H1 (cell line): ENCODE measurements around the gene MMS22L. TPM values are rescaled to one million over a fixed set of nuclear protein-coding genes. Genes with fewer than 3 reads are reported as not detected.

Experiments used
- CTCF ChIA-PET: fragments of 300-600 bp; sonication (Branson Sonifier 250); formaldehyde crosslinking; loops from one replicate; lab custom pipeline; 2021; ENCODE audit not compliant: partially characterized antibody; lab: Charles Lee
- POLR2A ChIA-PET: fragments of 300-600 bp; sonication (Branson Sonifier 250); formaldehyde crosslinking; loops from one replicate; lab custom pipeline; 2021; ENCODE audit warnings: inconsistent platforms; ENCODE audit not compliant: partially characterized antibody; lab: Charles Lee
- DNase-seq, 2 experiments: peaks; one replicate each; pipeline versions ENCODE4 v3.0.0 to v3.0.0-alpha.2; 2010 to 2022; ENCODE audit warnings: low spot score in 2 of 2, low read depth in 1 of 2, mixed read lengths in 1 of 2
- FAIRE-seq: peaks from 2 replicates; lab custom pipeline; 2011; peaks lifted over from hg19 to GRCh38; lab: Jason Lieb, UNC
- H2AFZ ChIP-seq: 2 replicates; pipeline ENCODE4 v1.8.1; 2012; ENCODE audit warnings: low read length, inconsistent platforms
- H2AK5ac ChIP-seq: 2 replicates; pipeline ENCODE4 v1.6.1; 2013; ENCODE audit warnings: low read depth, low read length
- H2BK120ac ChIP-seq: replicated peaks from 2 replicates; pipeline ENCODE3; 2013; ENCODE audit warnings: low read depth, low read length, inconsistent platforms
- H2BK12ac ChIP-seq: 2 replicates; pipeline ENCODE4 v1.6.1; 2013; ENCODE audit warnings: low read depth, low read length
- H2BK15ac ChIP-seq: 2 replicates; pipeline ENCODE4 v1.6.1; 2013; ENCODE audit warnings: low read length
- H2BK20ac ChIP-seq: 2 replicates; pipeline ENCODE4 v1.6.1; 2013; ENCODE audit warnings: low read length
- H2BK5ac ChIP-seq: 2 replicates; pipeline ENCODE4 v1.6.1; 2013; ENCODE audit warnings: low read depth, low read length
- H3K14ac ChIP-seq: 2 replicates; pipeline ENCODE4 v1.6.1; 2013; ENCODE audit warnings: inconsistent platforms; ENCODE audit not compliant: insufficient read length
- H3K18ac ChIP-seq: 2 replicates; pipeline ENCODE4 v1.6.1; 2013; ENCODE audit warnings: low read length; ENCODE audit errors: extremely low read depth
- H3K23ac ChIP-seq: 2 replicates; pipeline ENCODE4 v1.6.1; 2013; ENCODE audit warnings: inconsistent platforms; ENCODE audit not compliant: insufficient read length
- H3K23me2 ChIP-seq: 2 replicates; pipeline ENCODE4 v1.6.1; 2013; ENCODE audit warnings: low read depth, low read length
- H3K27ac ChIP-seq: 2 replicates; pipeline ENCODE4 v1.6.1; 2011; ENCODE audit warnings: low read depth, low read length, inconsistent platforms
- H3K27me3 ChIP-seq, 4 experiments: replicated peaks in 1 of 4; 1 replicate in 1 of 4; 2 replicates in 3 of 4; pipeline versions ENCODE4 v1.6.1 to v1.8.1; 2011 to 2013; ENCODE audit warnings: low read length in 3 of 4, mild to moderate bottlenecking in 3 of 4, inconsistent platforms in 2 of 4, mixed read lengths in 2 of 4, moderate library complexity in 1 of 4; ENCODE audit not compliant: control insufficient read depth in 3 of 4, insufficient read depth in 3 of 4; ENCODE audit errors: extremely low read depth in 1 of 4
- H3K36me3 ChIP-seq, 4 experiments: 2 replicates each; pipeline versions ENCODE4 v1.6.1 to v1.8.1; 2011 to 2013; ENCODE audit warnings: mild to moderate bottlenecking in 4 of 4, low read length in 3 of 4, moderate library complexity in 2 of 4, control low read depth in 1 of 4, inconsistent platforms in 1 of 4; ENCODE audit not compliant: insufficient read depth in 4 of 4, control insufficient read depth in 2 of 4
- H3K4ac ChIP-seq: replicated peaks from 2 replicates; pipeline ENCODE3; 2013; ENCODE audit warnings: low read length, low read depth, mixed read lengths, inconsistent platforms; ENCODE audit not compliant: insufficient read length
- H3K4me1 ChIP-seq, 4 experiments: replicated peaks in 1 of 4; 1 replicate in 1 of 4; 2 replicates in 3 of 4; pipeline versions ENCODE4 v1.6.1 to v1.8.1; 2011 to 2013; ENCODE audit warnings: low read length in 3 of 4, inconsistent platforms in 2 of 4, mixed read lengths in 1 of 4; ENCODE audit not compliant: insufficient read depth in 4 of 4, control insufficient read depth in 3 of 4
- H3K4me2 ChIP-seq, 2 experiments: 2 replicates each; pipeline versions ENCODE4 v1.6.1 to v1.8.1; 2011 to 2013; ENCODE audit warnings: low read depth in 2 of 2, low read length in 2 of 2, control low read depth in 1 of 2, inconsistent platforms in 1 of 2, mild to moderate bottlenecking in 1 of 2; ENCODE audit not compliant: insufficient read depth in 1 of 2
- H3K4me3 ChIP-seq, 4 experiments: fragments of 200-600, 300-600 bp in 1 of 4; sonication (generic), shearing (Covaris generic), sonication (Bioruptor Twin) in 1 of 4; 2 replicates each; pipeline versions ENCODE4 v1.5.1 to v1.8.1; 2011 to 2016; ENCODE audit warnings: low read length in 4 of 4, low read depth in 3 of 4, control low read depth in 2 of 4, inconsistent platforms in 2 of 4, mild to moderate bottlenecking in 2 of 4, mixed read lengths in 1 of 4, moderate library complexity in 1 of 4; ENCODE audit not compliant: insufficient read depth in 2 of 4; ENCODE audit errors: extremely low read depth in 1 of 4
- H3K56ac ChIP-seq: replicated peaks from 2 replicates; pipeline ENCODE3; 2013; ENCODE audit warnings: low read depth, mild to moderate bottlenecking, mixed read lengths, low read length, inconsistent platforms; ENCODE audit not compliant: insufficient read length
- H3K79me1 ChIP-seq: 2 replicates; pipeline ENCODE4 v1.6.1; 2013; ENCODE audit warnings: low read depth, low read length, control low read depth
- H3K79me2 ChIP-seq, 2 experiments: 2 replicates each; pipeline versions ENCODE4 v1.6.1 to v1.8.1; 2012 to 2013; ENCODE audit warnings: low read length in 2 of 2, mild to moderate bottlenecking in 2 of 2, inconsistent platforms in 1 of 2; ENCODE audit not compliant: insufficient read depth in 2 of 2, control insufficient read depth in 1 of 2
- H3K9ac ChIP-seq, 4 experiments: replicated peaks in 1 of 4; 1 replicate in 1 of 4; 2 replicates in 3 of 4; pipeline versions ENCODE4 v1.6.1 to v1.8.1; 2011 to 2013; ENCODE audit warnings: low read depth in 3 of 4, low read length in 3 of 4, control low read depth in 2 of 4, mild to moderate bottlenecking in 2 of 4, moderate library complexity in 2 of 4, inconsistent platforms in 1 of 4; ENCODE audit errors: extremely low read depth in 1 of 4
- H3K9me3 ChIP-seq, 2 experiments: 2 replicates each; pipeline versions ENCODE4 v1.6.1 to v1.8.1; 2012 to 2013; ENCODE audit warnings: mild to moderate bottlenecking in 2 of 2, moderate library complexity in 2 of 2, control low read depth in 1 of 2, inconsistent platforms in 1 of 2, low read depth in 1 of 2, low read length in 1 of 2, mixed read lengths in 1 of 2; ENCODE audit not compliant: insufficient read depth in 2 of 2
- H4K20me1 ChIP-seq, 2 experiments: replicated peaks in 1 of 2; 2 replicates each; pipeline versions ENCODE3 to v1.8.1; 2011 to 2013; ENCODE audit warnings: inconsistent platforms in 2 of 2, low read length in 2 of 2, mild to moderate bottlenecking in 1 of 2; ENCODE audit not compliant: insufficient read depth in 2 of 2, control insufficient read depth in 1 of 2
- H4K5ac ChIP-seq: 2 replicates; pipeline ENCODE4 v1.6.1; 2013; ENCODE audit warnings: low read length, low read depth, mixed read lengths, inconsistent platforms; ENCODE audit not compliant: insufficient read length
- H4K8ac ChIP-seq: 2 replicates; pipeline ENCODE4 v1.8.0; 2013; ENCODE audit warnings: mild to moderate bottlenecking, moderate library complexity, low read length, inconsistent platforms; ENCODE audit not compliant: insufficient read depth; ENCODE audit errors: extremely low read depth
- H4K91ac ChIP-seq: replicated peaks from 2 replicates; pipeline ENCODE3; 2013; ENCODE audit warnings: low read length, mixed read lengths, inconsistent platforms; ENCODE audit not compliant: insufficient read length
- EGR1 ChIP-seq: IDR thresholded peaks from 2 replicates; pipeline ENCODE4 v1.6.1; 2011; ENCODE audit warnings: low read depth, low read length, borderline replicate concordance
- JUND ChIP-seq: IDR thresholded peaks from 2 replicates; pipeline ENCODE4 v1.6.1; 2011; ENCODE audit warnings: mild to moderate bottlenecking, improper control_type of control experiment, low read length
- SRF ChIP-seq: IDR thresholded peaks from 2 replicates; pipeline ENCODE4 v1.6.1; 2011; ENCODE audit warnings: mild to moderate bottlenecking, low read depth, low read length, moderate library complexity
- WGBS, 2 experiments: shearing (Covaris generic) in 1 of 2; methylation state at CpG; one replicate each; pipeline versions ENCODE4 v1.1.6 to v1.1.7; 2013 to 2015; ENCODE audit warnings: low lambda C conversion rate in 2 of 2, mixed read lengths in 2 of 2, inconsistent platforms in 1 of 2, low coverage in 1 of 2, missing lambda C conversion rate in 1 of 2; ENCODE audit not compliant: insufficient replicate concordance in 2 of 2, insufficient coverage in 1 of 2, insufficient read length in 1 of 2; ENCODE audit errors: extremely low coverage in 1 of 2, missing lambda C conversion rate in 1 of 2; 5-methylcytosine and 5-hydroxymethylcytosine counted together
- polyA plus RNA-seq, 7 experiments: library from polyadenylated mRNA; depleted of rRNA in 3 of 7; stranded (reverse) in 5 of 7; unstranded in 2 of 7; fragments of >200 nt in 5 of 7; fragments of 200-250 nt in 2 of 7; gene quantifications; 1 replicate in 5 of 7; 2 replicates in 1 of 7; 4 replicates in 1 of 7; pipeline versions ENCODE4 v1.2.1 to v1.2.3, GENCODE V29; 2011 to 2013; ENCODE audit warnings: missing spikeins in 2 of 7, mixed read lengths in 2 of 7
- total RNA-seq: library from RNA; stranded (reverse); fragmentation: NEBNext Ultra II Directional; extraction: Animal tissue kit (Norgen Biotek cat#: 25700); gene quantifications from 2 replicates; pipeline ENCODE4 v1.2.1, GENCODE V29; 2021

Gene MMS22L
- total and polyA plus RNA-seq, 2 of the 8 experiments (the other 6 are each of a cell fraction or from before 2014, with no cell fraction given): 11.1 to 32.6 TPM

DNA sequence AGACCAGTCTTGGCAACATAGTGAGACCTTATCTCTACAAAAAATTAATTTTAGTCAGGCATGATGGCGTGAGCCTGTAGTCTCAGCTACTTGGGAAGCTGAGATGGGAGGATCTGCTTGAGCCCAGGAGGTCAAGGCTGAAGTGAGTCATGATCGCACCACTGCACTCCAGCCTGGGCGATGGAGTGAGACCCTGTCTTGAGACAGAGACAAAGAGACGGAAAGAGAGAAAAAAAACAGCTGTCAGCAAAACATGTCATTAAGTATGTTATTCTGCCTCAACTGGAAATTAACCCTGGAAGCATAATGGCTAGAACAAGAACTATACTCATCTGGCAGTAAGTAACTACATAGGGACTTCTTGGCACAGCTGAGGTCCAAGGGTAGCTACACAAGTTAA lies 7.2 kb downstream of the MMS22L start:
- Histone ChIP-seq H3K4me3 (no peak overlapping the region), H3K18ac (no peak overlapping the region), H3K9me3 (no peaks in the 10 kb centered on the region), H3K4ac (no peak overlapping the region), H2AK5ac (no peak overlapping the region), H3K79me2 (peaks cover 0 to 44% of the 10 kb centered on the region in 2 experiments; a peak in 2 of 4 replicates), H3K23ac (no peak overlapping the region), H2BK120ac (no peak overlapping the region), H2BK12ac (no peak overlapping the region), H2BK5ac (no peak overlapping the region), H4K8ac (no peak overlapping the region), H3K14ac (no peak overlapping the region), H3K36me3 (peaks cover 12 to 73% (median 35%) of the 10 kb centered on the region in 4 experiments), H4K91ac (no peak overlapping the region), H3K9ac (no peak overlapping the region), H3K27me3 (no peaks in the 10 kb centered on the region), H2BK20ac (no peak overlapping the region), H3K56ac (no peak overlapping the region), H2AFZ (no peak overlapping the region), H3K4me1 (no peaks in the 10 kb centered on the region), H3K79me1 (peaks cover 2% of the 10 kb centered on the region), H4K20me1 (peaks cover 0 to 2% of the 10 kb centered on the region in 2 experiments), H3K23me2 (no peaks in the 10 kb centered on the region), H2BK15ac (no peak overlapping the region), H3K4me2 (no peak overlapping the region), H4K5ac (no peak overlapping the region), H3K27ac (no peak overlapping the region)
- TF ChIP-seq JUND (no peak), EGR1 (no peak), SRF (no peak)
- FAIRE-seq (no peak), DNase-seq (no peak)
- POLR2A ChIA-PET: no interaction called here
- CTCF ChIA-PET: interaction anchor here (0.6 to 1.6 kb wide), 5 partner anchors 10 to 524 kb away, joined by 3 to 5 read pairs (median 3); no protein-coding TSS in a partner anchor
- WGBS, 2 experiments: 93% methylated on average over 4 of the region's 4 CpGs; no CpG with 5 or more reads in 1 of the 2 experiments
